ENCODE data around the gene OSMR.

Gene OSMR

DNA sequence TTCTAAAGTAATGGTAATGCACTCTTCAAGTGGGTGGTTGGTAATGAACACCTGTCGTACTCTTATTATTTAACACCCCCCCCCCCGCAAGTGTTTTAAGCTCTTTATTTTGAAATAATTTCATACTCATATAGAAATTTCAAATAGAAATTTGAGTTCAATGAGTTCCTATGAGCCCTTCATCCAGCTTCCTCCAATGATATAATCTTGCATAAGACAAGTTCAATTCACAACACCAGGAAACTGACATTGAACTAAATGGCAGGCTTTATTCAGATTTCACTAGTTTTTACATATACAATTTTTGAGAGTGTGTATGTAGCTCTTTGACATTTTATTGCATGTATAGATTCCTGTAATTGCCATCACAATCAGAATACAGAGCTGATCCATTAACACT, 30.9 kb upstream of the OSMR start:
- no peak for DNase-seq (ENCODE audit: low spot score)
- in situ Hi-C loops (cut with MboI; ENCODE audit: low sequenced_read_pairs, unreplicated experiment) = loop anchor here (10.0 kb wide), 1 partner anchor 380 kb away; no protein-coding TSS in a partner anchor
- TF ChIP-seq, protein P1, sequence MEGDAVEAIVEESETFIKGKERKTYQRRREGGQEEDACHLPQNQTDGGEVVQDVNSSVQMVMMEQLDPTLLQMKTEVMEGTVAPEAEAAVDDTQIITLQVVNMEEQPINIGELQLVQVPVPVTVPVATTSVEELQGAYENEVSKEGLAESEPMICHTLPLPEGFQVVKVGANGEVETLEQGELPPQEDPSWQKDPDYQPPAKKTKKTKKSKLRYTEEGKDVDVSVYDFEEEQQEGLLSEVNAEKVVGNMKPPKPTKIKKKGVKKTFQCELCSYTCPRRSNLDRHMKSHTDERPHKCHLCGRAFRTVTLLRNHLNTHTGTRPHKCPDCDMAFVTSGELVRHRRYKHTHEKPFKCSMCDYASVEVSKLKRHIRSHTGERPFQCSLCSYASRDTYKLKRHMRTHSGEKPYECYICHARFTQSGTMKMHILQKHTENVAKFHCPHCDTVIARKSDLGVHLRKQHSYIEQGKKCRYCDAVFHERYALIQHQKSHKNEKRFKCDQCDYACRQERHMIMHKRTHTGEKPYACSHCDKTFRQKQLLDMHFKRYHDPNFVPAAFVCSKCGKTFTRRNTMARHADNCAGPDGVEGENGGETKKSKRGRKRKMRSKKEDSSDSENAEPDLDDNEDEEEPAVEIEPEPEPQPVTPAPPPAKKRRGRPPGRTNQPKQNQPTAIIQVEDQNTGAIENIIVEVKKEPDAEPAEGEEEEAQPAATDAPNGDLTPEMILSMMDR (IDR thresholded peaks at IDR 0.05; ENCODE audit: borderline replicate concordance, control extremely low read depth, extremely low read depth, insufficient read depth, missing control alignments) = no peak

DNA sequence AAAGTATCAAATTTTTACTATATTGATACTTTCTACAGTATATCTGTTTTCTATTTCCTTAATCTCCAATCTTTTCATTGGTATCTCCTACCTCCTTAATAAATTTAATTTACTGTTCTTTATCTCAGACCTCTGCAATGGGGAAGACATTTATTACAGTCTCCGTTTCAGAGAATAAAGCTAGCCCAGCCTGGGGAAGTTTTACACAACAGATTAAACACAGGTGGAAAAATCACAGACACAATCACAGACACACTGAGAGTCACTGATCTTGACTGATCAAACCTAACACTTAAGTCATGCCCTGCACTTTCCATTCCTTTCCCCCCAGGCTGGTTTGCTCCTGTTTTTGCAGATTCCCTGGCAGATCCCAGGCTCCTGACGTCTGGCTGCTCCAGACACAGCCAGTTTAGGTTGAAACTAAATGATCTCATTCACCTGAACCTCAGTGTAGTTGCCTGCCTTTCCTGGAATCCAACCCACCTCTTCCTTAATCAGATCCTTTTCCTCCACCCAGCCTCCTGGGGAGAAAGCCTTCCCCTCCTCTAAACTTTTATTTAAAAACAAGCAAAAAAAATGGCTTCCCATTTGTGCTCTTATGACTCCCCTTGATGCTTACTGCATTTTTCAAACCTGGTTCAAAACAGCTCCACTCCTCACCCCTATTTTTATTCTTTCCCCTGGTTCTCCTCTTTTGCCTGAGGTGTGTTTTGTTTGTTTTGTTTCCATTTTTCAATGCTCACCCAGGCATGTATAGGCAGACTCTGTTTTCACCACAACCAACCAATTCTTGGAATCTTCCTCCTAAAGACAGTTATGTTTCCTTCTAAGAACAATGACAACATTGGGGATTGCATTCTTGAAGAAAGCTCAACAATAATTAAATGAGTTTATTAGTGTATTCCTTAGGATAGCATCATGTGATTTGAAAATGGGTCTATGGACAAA, 29.5 kb upstream of the OSMR start:
- no peak for DNase-seq (ENCODE audit: low spot score)
- in situ Hi-C loops (cut with MboI; ENCODE audit: low sequenced_read_pairs, unreplicated experiment) = loop anchor here (10.0 kb wide), 1 partner anchor 382 kb away; no protein-coding TSS in a partner anchor
- TF ChIP-seq, protein P1 (IDR thresholded peaks at IDR 0.05; ENCODE audit: borderline replicate concordance, control extremely low read depth, extremely low read depth, insufficient read depth, missing control alignments) = no peak

DNA sequence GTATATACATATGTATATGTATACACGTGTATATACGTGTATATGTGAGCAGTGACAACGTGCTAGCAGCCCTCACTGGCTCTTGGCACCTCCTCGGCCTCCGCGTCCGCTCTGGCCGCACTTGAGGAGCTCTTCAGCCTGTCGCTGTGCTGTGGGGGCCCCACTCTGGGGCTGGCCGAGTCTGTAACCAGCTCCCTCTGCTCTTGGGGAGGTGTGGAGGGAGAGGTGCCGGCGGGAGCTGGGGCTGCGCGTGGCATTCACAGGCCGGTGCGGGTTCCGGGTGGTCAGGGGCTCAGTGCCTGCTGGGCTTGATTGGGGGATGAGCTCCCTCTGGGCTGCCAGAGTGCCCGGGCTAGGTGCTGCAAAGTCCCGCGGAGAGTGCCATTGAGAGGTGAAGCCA, 24.1 kb upstream of the OSMR start:
- no peak for DNase-seq (ENCODE audit: low spot score)
- TF ChIP-seq, protein P1 (IDR thresholded peaks at IDR 0.05; ENCODE audit: borderline replicate concordance, control extremely low read depth, extremely low read depth, insufficient read depth, missing control alignments) = no peak
- in situ Hi-C loops (cut with MboI; ENCODE audit: low sequenced_read_pairs, unreplicated experiment) = no loop called here

DNA sequence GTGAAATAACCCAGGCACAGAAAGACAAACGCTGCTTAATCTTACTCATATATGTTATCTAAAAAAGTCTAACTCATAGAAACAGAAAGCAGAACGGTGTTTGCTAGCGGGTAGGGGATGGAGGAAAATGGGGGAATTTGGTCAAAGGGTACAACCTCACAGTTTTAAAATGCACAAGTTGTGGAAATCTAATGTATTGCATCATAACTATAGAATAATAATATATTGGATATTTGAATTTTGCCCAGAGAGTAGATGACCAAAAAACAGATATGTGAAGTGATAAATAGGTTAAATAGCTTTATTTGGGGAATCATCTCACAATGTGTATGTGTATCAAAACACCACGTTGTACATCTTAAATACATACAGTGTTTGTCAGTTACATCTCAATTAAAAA, 22.3 kb upstream of the OSMR start:
- in situ Hi-C loops (cut with MboI; ENCODE audit: low sequenced_read_pairs, unreplicated experiment) = no loop called here
- no peak for DNase-seq (ENCODE audit: low spot score)
- TF ChIP-seq, protein P1 (IDR thresholded peaks at IDR 0.05; ENCODE audit: borderline replicate concordance, control extremely low read depth, extremely low read depth, insufficient read depth, missing control alignments) = no peak

DNA sequence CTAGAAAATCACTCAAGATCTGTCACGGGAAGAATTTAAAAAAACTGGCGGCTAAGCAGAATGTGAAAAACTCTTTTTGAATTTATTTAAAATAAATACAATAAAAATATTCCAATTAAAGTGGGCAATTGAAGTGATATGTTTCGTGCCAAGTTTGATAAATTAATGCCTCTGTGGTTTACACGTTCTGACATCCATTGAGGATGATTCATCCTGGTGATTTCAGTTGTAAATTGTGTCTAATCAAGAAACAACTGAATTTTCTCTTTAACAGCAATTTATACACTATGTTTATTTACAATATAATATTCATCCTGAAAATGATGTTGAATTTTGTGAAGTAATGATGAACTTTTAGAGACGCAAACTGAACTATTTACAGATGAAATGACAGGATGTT, 21.0 kb upstream of the OSMR start:
- no peak for DNase-seq (ENCODE audit: low spot score)
- in situ Hi-C loops (cut with MboI; ENCODE audit: low sequenced_read_pairs, unreplicated experiment) = loop anchor here (25.0 kb wide), 1 partner anchor 262 kb away; no protein-coding TSS in a partner anchor
- TF ChIP-seq, protein P1 (IDR thresholded peaks at IDR 0.05; ENCODE audit: borderline replicate concordance, control extremely low read depth, extremely low read depth, insufficient read depth, missing control alignments) = no peak

DNA sequence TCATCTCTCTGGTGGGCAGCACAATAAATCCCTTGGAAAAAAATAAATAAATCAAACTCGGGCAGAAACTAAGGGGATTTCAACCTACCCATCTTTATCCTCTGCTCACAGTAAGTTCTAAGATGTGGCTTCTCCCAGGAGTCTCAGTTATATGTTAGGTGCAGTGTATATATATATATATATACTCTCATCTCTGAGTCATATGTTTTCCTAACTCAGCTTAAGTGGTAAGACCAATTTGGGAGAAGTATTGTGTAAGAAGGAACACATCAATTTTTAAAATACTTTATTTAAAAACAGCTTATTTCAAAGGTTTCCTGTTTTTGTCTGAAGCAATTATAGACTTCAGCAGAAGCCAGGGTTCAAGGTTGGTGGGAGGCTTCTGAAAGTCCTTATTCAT, 20.3 kb upstream of the OSMR start:
- in situ Hi-C loops (cut with MboI; ENCODE audit: low sequenced_read_pairs, unreplicated experiment) = loop anchor here (25.0 kb wide), 1 partner anchor 262 kb away; no protein-coding TSS in a partner anchor
- no peak for DNase-seq (ENCODE audit: low spot score)
- TF ChIP-seq, protein P1 (IDR thresholded peaks at IDR 0.05; ENCODE audit: borderline replicate concordance, control extremely low read depth, extremely low read depth, insufficient read depth, missing control alignments) = no peak
